SK-N-SH (cell line): ENCODE measurements around the gene NR3C1.

Source experiments
- EP300 ChIP-seq, 2 experiments: IDR thresholded peaks; 2 replicates each; pipeline versions ENCODE4 v1.4.0 to v1.6.1; 2012; ENCODE audit warnings: borderline replicate concordance in 1 of 2, low read depth in 1 of 2, low read length in 1 of 2
- POLR2AphosphoS5 ChIP-seq: IDR thresholded peaks from 2 replicates; pipeline ENCODE4 v1.6.1; 2012; ENCODE audit warnings: low read depth, low read length
- RAD21 ChIP-seq: IDR thresholded peaks from 2 replicates; pipeline ENCODE4 v1.6.1; 2012; ENCODE audit warnings: mild to moderate bottlenecking, low read length
- TF ChIP-seq, protein P1 (sequence below): fragments of 200-600 bp; sonication (generic); IDR thresholded peaks from 2 replicates; pipeline ENCODE4 v1.6.1; 2017; ENCODE audit warnings: antibody characterized with exemption, mild to moderate bottlenecking, moderate library complexity

DNA sequence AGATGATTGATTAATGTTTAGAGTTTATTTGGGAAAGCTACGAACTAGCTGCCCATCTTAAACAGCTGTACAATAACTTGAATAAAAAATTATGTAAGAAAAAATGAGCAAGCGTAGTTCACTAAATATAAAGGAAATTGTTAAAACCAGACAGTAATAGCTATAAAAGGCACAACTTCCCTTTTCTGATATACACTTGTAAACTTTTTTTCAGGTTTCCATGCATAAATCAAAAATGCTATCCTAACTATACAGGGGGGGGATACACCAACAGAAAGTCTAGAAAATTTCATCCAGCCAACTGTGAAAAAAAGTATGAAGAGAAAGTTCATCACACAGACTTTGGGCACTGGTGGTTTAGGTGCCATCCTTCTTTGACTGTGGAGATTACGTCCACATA lies 122.3 kb downstream of the NR3C1 start:
- TF ChIP-seq RAD21, result no peak
- TF ChIP-seq, protein P1, sequence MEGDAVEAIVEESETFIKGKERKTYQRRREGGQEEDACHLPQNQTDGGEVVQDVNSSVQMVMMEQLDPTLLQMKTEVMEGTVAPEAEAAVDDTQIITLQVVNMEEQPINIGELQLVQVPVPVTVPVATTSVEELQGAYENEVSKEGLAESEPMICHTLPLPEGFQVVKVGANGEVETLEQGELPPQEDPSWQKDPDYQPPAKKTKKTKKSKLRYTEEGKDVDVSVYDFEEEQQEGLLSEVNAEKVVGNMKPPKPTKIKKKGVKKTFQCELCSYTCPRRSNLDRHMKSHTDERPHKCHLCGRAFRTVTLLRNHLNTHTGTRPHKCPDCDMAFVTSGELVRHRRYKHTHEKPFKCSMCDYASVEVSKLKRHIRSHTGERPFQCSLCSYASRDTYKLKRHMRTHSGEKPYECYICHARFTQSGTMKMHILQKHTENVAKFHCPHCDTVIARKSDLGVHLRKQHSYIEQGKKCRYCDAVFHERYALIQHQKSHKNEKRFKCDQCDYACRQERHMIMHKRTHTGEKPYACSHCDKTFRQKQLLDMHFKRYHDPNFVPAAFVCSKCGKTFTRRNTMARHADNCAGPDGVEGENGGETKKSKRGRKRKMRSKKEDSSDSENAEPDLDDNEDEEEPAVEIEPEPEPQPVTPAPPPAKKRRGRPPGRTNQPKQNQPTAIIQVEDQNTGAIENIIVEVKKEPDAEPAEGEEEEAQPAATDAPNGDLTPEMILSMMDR, result no peak
- no peak for TF ChIP-seq POLR2AphosphoS5
- no peak for TF ChIP-seq EP300 (IDR thresholded peaks at IDR 0.05; ENCODE audit: borderline replicate concordance in 1 of 2, low read depth in 1 of 2, low read length in 1 of 2)
